Subcutaneous abdominal adipose tissue (tissue), 5 donors: ENCODE measurements around the gene SLC38A3.
"Not testable (repeated sequence)": the region's sequence is repeated elsewhere in the genome, so short reads cannot be mapped to it uniquely, and the experiment has no call there.

ENCODE experiments used
- H3K27ac ChIP-seq: one replicate; pipeline ENCODE4 v1.7.0; 2013; ENCODE audit warnings: low read depth, mild to moderate bottlenecking, inconsistent platforms, low read length, moderate library complexity
- H3K27me3 ChIP-seq, 5 donors: one replicate each; pipeline ENCODE4 v1.7.0; 2013; ENCODE audit warnings: low read length in 5 of 5, inconsistent platforms in 1 of 5; ENCODE audit not compliant: control insufficient read depth in 5 of 5, insufficient read depth in 4 of 5
- H3K36me3 ChIP-seq, 5 donors: one replicate each; pipeline ENCODE4 v1.7.0; 2013; ENCODE audit warnings: low read length in 5 of 5; ENCODE audit not compliant: control insufficient read depth in 5 of 5, insufficient read depth in 5 of 5
- H3K4me1 ChIP-seq, 5 donors: one replicate each; pipeline ENCODE4 v1.7.0; 2013; ENCODE audit warnings: low read length in 5 of 5, mild to moderate bottlenecking in 3 of 5, moderate library complexity in 1 of 5; ENCODE audit not compliant: control insufficient read depth in 5 of 5, insufficient read depth in 5 of 5
- H3K4me3 ChIP-seq, 5 donors: one replicate each; pipeline ENCODE4 v1.7.0; 2013; ENCODE audit warnings: low read length in 5 of 5, low read depth in 1 of 5
- H3K9ac ChIP-seq, 5 donors: one replicate each; pipeline ENCODE4 v1.7.0; 2013; ENCODE audit warnings: low read length in 5 of 5, mild to moderate bottlenecking in 4 of 5, moderate library complexity in 3 of 5
- H3K9me3 ChIP-seq, 5 donors: one replicate each; pipeline ENCODE4 v1.7.0; 2013; ENCODE audit warnings: low read length in 5 of 5; ENCODE audit not compliant: control insufficient read depth in 5 of 5
- donor health status: healthy.
- donor health status: healthy.
- donor health status: healthy.
- donor health status: healthy.
- donor health status: healthy.

SLC38A3 gene

DNA sequence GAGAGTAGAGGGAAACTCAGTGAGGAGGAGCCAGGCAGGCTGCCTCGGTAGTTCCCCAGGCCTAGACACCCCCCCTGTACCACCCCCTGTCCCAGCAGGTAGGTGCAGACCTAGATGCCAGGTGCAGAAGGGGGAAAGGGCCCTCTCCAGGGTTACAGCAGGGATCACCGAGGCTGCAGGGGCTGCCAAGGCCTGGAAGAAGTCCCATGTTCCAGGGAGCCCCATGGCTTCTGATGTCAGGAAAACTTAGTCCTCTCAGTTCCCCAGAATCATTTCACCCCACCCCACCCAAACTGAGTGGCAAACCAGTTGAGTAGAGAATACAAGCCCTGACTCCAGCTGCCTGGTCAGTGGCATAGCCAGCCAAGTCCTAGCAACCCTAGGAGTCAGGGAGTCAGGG, 56.4 kb downstream of the SLC38A3 start:
- Histone ChIP-seq H3K4me1 (peaks cover 4 to 68% (median 63%) of the 10 kb centered on the region in 5 donors), H3K9ac (peak overlapping the region in 3 of 5 donors; percentile 22 to 87 (median 25)), H3K36me3 (peaks cover 0 to 27% (median 22%) of the 10 kb centered on the region in 5 donors), H3K9me3 (peaks cover 0 to 10% (median 6%) of the 10 kb centered on the region in 5 donors), H3K27ac (peak overlapping the region; percentile 88), H3K4me3 (peak overlapping the region in 1 of 5 donors; percentile 15), H3K27me3 (no peaks in the 10 kb centered on the region)

DNA sequence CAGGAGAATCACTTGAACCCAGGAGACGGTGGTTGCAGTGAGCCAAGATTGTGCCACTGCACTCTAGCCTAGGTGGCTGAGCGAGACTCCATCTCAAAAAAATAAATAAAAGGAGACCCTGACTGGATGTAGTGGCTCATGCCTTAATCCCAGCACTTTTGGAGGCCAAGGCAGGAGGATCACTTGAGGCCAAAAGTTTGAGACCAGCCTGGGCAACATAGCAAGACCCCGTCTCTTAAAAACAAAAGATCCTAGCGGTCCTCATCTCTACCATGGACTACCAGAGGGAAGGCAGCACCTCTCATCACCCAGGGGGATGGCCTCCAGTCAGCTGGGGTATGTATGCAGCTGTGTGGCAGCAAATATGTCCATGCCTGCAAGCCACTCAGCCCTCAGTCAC, 57.1 kb downstream of the SLC38A3 start:
- H3K4me1 ChIP-seq, result peaks cover 7 to 75% (median 69%) of the 10 kb centered on the region in 5 donors
- H3K9me3 ChIP-seq, H3K27me3 ChIP-seq, H3K4me3 ChIP-seq, H3K9ac ChIP-seq: not testable (repeated sequence)
- H3K27ac ChIP-seq, result peak overlapping the region; percentile 65
- H3K36me3 ChIP-seq, result peaks cover 0 to 20% (median 15%) of the 10 kb centered on the region in 5 donors

DNA sequence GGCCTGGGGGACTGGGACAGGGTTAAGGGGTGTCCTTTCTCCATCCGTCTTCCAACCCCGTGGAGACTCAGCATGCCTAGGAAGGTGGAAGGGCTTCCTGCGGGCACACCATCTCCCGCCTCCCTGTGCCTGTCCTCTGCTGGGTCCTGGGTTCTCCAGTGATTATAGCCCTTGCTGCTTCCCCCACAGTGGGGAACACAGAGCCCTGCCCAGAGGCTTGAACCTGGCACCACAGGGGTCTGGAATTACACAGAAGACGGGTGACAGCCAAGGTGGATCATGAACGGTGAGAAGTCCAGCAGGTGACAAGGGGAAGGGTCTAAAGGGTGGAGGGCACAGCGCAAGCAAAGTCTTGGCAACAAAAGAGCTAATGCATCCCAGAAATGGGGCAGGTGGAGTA, 57.7 kb downstream of the SLC38A3 start:
- peaks cover 0 to 14% (median 9%) of the 10 kb centered on the region in 5 donors for H3K36me3 ChIP-seq
- H3K9ac ChIP-seq, result peak overlapping the region in 1 of 5 donors; percentile 52
- H3K4me3 ChIP-seq, result peak overlapping the region in 1 of 5 donors; percentile 15
- peaks cover 0 to 4% (median 2%) of the 10 kb centered on the region in 5 donors for H3K9me3 ChIP-seq
- peaks cover 0 to 3% (median 0%) of the 10 kb centered on the region in 5 donors for H3K27me3 ChIP-seq
- H3K27ac ChIP-seq, result peak overlapping the region; percentile 65
- H3K4me1 ChIP-seq, result peaks cover 7 to 80% (median 74%) of the 10 kb centered on the region in 5 donors

GRCh38 chr3:50263478-50264382, 58.7 kb downstream of the SLC38A3 start:
- H3K9me3 ChIP-seq, result no peaks in the 10 kb centered on the region
- H3K36me3 ChIP-seq, result peaks cover 0 to 4% (median 0%) of the 10 kb centered on the region in 5 donors
- peak overlapping the region; percentile 65 for H3K27ac ChIP-seq
- H3K4me3 ChIP-seq, result no peak overlapping the region
- peak overlapping the region in 2 of 5 donors; percentile 30 to 41 for H3K9ac ChIP-seq
- H3K4me1 ChIP-seq, result peaks cover 14 to 90% (median 83%) of the 10 kb centered on the region in 5 donors
- peaks cover 0 to 3% (median 0%) of the 10 kb centered on the region in 5 donors for H3K27me3 ChIP-seq

- H3K4me1 ChIP-seq, result peaks cover 15 to 94% (median 89%) of the 10 kb centered on the region in 5 donors
- H3K4me3 ChIP-seq, result no peak overlapping the region
- peak overlapping the region; percentile 83 for H3K27ac ChIP-seq
- no peaks in the 10 kb centered on the region for H3K36me3 ChIP-seq
- H3K9ac ChIP-seq, result peak overlapping the region in 2 of 5 donors; percentile 30 to 41
- peaks cover 0 to 3% (median 0%) of the 10 kb centered on the region in 5 donors for H3K27me3 ChIP-seq
- no peaks in the 10 kb centered on the region for H3K9me3 ChIP-seq
Measured at GRCh38 chr3:50264383-50264963, 59.4 kb downstream of the SLC38A3 start.

- no peak overlapping the region for H3K4me3 ChIP-seq
- peaks cover 15 to 95% (median 90%) of the 10 kb centered on the region in 5 donors for H3K4me1 ChIP-seq
- H3K9me3 ChIP-seq, result no peaks in the 10 kb centered on the region
- H3K27me3 ChIP-seq, result peaks cover 0 to 3% (median 0%) of the 10 kb centered on the region in 5 donors
- H3K27ac ChIP-seq, result peak overlapping the region; percentile 83
- no peaks in the 10 kb centered on the region for H3K36me3 ChIP-seq
- peak overlapping the region in 2 of 5 donors; percentile 35 to 82 for H3K9ac ChIP-seq
Measured at GRCh38 chr3:50264964-50265485, 60.0 kb downstream of the SLC38A3 start.

GRCh38 chr3:50265571-50265970, 60.5 kb downstream of the SLC38A3 start:
- Histone ChIP-seq H3K4me3 (no peak overlapping the region), H3K4me1 (peaks cover 15 to 96% (median 91%) of the 10 kb centered on the region in 5 donors), H3K27me3 (peaks cover 0 to 3% (median 0%) of the 10 kb centered on the region in 5 donors), H3K9me3 (no peaks in the 10 kb centered on the region), H3K27ac (peak overlapping the region; percentile 83), H3K9ac (peak overlapping the region in 3 of 5 donors; percentile 31 to 82 (median 35)), H3K36me3 (no peaks in the 10 kb centered on the region)

DNA sequence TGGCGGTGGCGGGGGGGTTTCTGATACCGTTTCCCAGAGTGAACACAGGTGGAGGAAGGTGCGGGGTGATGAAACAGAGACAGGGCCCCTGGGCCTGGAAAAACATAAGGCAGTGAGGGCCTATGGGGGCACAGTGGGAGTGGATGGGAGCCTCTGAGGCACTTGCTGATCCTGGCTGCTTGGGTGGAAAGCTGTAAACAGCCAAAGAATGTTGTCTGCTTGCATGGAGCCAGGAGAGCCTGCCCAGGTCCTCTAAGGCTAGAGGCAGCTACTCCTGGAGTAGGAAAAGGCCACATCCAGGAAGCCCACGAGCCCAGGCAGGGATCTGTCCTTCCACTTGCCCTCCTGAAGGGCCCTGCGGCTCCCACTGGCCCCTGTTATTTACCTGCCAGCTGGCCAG, 60.9 kb downstream of the SLC38A3 start:
- Histone ChIP-seq H3K27ac (peak overlapping the region; percentile 83), H3K9ac (peak overlapping the region in 4 of 5 donors; percentile 31 to 82 (median 54)), H3K4me1 (peaks cover 15 to 96% (median 91%) of the 10 kb centered on the region in 5 donors), H3K27me3 (peaks cover 0 to 3% (median 0%) of the 10 kb centered on the region in 5 donors), H3K9me3 (no peaks in the 10 kb centered on the region), H3K4me3 (peak overlapping the region in 2 of 5 donors; percentile 1 to 42), H3K36me3 (no peaks in the 10 kb centered on the region)

- peaks cover 20 to 96% (median 92%) of the 10 kb centered on the region in 5 donors for H3K4me1 ChIP-seq
Measured at GRCh38 chr3:50266836-50267235, 61.8 kb downstream of the SLC38A3 start.

More at GRCh38 chr3:50266836-50267235, 61.8 kb downstream of the SLC38A3 start:
- peak overlapping the region; percentile 83 for H3K27ac ChIP-seq
- no peaks in the 10 kb centered on the region for H3K9me3 ChIP-seq
- H3K27me3 ChIP-seq, result peaks cover 0 to 3% (median 0%) of the 10 kb centered on the region in 5 donors
- H3K4me3 ChIP-seq, result peak overlapping the region; percentile 47 to 69 (median 52)
- no peaks in the 10 kb centered on the region for H3K36me3 ChIP-seq
- H3K9ac ChIP-seq, result peak overlapping the region in 4 of 5 donors; percentile 34 to 82 (median 72)
